Motor neuron (in vitro differentiated cells): ENCODE results near the gene PLCB1. TPM values are rescaled to one million over a fixed set of nuclear protein-coding genes. Genes with fewer than 3 reads are reported as not detected.

Experiments
- ATAC-seq, 8 experiments: fragments of 200-7000 bp; cut with Tn5 transposase; replicated peaks in 6 of 8; 2 replicates each; pipeline ENCODE4 v1.8.0; 2021; ENCODE audit warnings: mild to moderate bottlenecking in 8 of 8, moderate library complexity in 8 of 8
- H3K27ac ChIP-seq, 2 donors: fragments of 250-450 bp; sonication (Bioruptor Pico); 2 replicates each; pipeline ENCODE4 v1.9.0; 2021; ENCODE audit warnings: antibody characterized with exemption in 2 of 2, mild to moderate bottlenecking in 2 of 2, moderate library complexity in 1 of 2
- H3K4me1 ChIP-seq, 2 donors: fragments of 250-450 bp; sonication (Bioruptor Pico); replicated peaks in 1 of 2; 2 replicates each; pipeline ENCODE4 v1.6.1; 2021; ENCODE audit warnings: antibody characterized with exemption in 2 of 2, mild to moderate bottlenecking in 2 of 2, moderate library complexity in 1 of 2
- H3K4me3 ChIP-seq, 5 donors: fragments of 250-450 bp; sonication (Bioruptor Pico); 2 replicates each; pipeline ENCODE4 v1.9.0; 2021; ENCODE audit warnings: antibody characterized with exemption in 5 of 5, mild to moderate bottlenecking in 5 of 5, moderate library complexity in 4 of 5
- WGBS, 10 experiments: fragments of 450-650 bp; shearing (Covaris generic); methylation state at CpG; one replicate each; pipeline ENCODE4 v1.0.0; 2022; 5-methylcytosine and 5-hydroxymethylcytosine counted together
- in situ Hi-C, 9 experiments: fragments of 400-800 bp; cut with MboI; loops; one replicate each; pipeline ENCODE4 v1.15.0; 2021; ENCODE audit warnings: low sequenced_read_pairs in 9 of 9, low pct_unique_long_range_greater_than_20kb in 2 of 9; ENCODE audit not compliant: unreplicated experiment in 9 of 9
- total RNA-seq, 8 experiments: library from RNA; unstranded; fragments of 300-600 nt; gene quantifications; 2 replicates each; pipeline versions ENCODE4 v1.2.3 to v1.2.4, GENCODE V29; 2022

The PLCB1 gene
- total RNA-seq, 8 experiments from 2014 or later = 7.7 to 65.5 (median 36.2) TPM

- Histone ChIP-seq H3K4me3 (no peak overlapping the region), H3K4me1 (peaks cover 0 to 15% of the 10 kb centered on the region in 2 donors), H3K27ac (no peak overlapping the region)
- 60 to 100% (median 89%) methylated on average over 1 to 2 of the region's 2 CpGs; no CpG with 5 or more reads in 2 of the 10 experiments for WGBS, 10 experiments
- in situ Hi-C loops = no loop called here
- no peak for ATAC-seq
Observed at GRCh38 chr20:8172191-8172590, 40.1 kb downstream of the PLCB1 start.

GRCh38 chr20:8175741-8176675 is 43.9 kb downstream of the PLCB1 start:
- peak in 5 of 8 experiments; percentile 71 to 87 (median 80) for ATAC-seq
- in situ Hi-C loops = no loop called here
- Histone ChIP-seq H3K4me1 (peaks cover 0 to 16% of the 10 kb centered on the region in 2 donors), H3K4me3 (no peak overlapping the region), H3K27ac (no peak overlapping the region)
- 77 to 100% (median 86%) methylated on average over 1 to 6 of the region's 6 CpGs; no CpG with 5 or more reads in 1 of the 10 experiments for WGBS, 10 experiments

- WGBS, 10 experiments = 43 to 100% (median 88%) methylated on average over 1 to 2 of the region's 2 CpGs; no CpG with 5 or more reads in 3 of the 10 experiments
- ATAC-seq = no peak
- Histone ChIP-seq H3K27ac (no peak overlapping the region), H3K4me1 (no peaks in the 10 kb centered on the region), H3K4me3 (no peak overlapping the region)
- in situ Hi-C loops = no loop called here
Observed at GRCh38 chr20:8183526-8183925, 51.5 kb downstream of the PLCB1 start.

- Histone ChIP-seq H3K4me1 (peaks cover 5 to 6% of the 10 kb centered on the region in 2 donors), H3K4me3 (no peak overlapping the region), H3K27ac (no peak overlapping the region)
- WGBS, 10 experiments = 86 to 100% (median 100%) methylated on average over 1 to 2 of the region's 2 CpGs; no CpG with 5 or more reads in 3 of the 10 experiments
- in situ Hi-C loops = no loop called here
- no peak for ATAC-seq
Observed at GRCh38 chr20:8187740-8188139, 55.7 kb downstream of the PLCB1 start.

- in situ Hi-C loops = no loop called here
- Histone ChIP-seq H3K4me1 (peaks cover 5 to 6% of the 10 kb centered on the region in 2 donors), H3K27ac (no peak overlapping the region), H3K4me3 (no peak overlapping the region)
- WGBS, 10 experiments = 34 to 100% (median 71%) methylated on average over 1 to 7 of the region's 7 CpGs
- ATAC-seq = no peak
Observed at GRCh38 chr20:8190043-8190880, 58.2 kb downstream of the PLCB1 start.

GRCh38 chr20:8194721-8195120 is 62.7 kb downstream of the PLCB1 start:
- no peak overlapping the region for H3K27ac ChIP-seq
- H3K4me1 ChIP-seq = peaks cover 5 to 6% of the 10 kb centered on the region in 2 donors
- no peak for ATAC-seq
- in situ Hi-C loops = no loop called here
- no peak overlapping the region for H3K4me3 ChIP-seq

GRCh38 chr20:8196096-8196495 is 64.0 kb downstream of the PLCB1 start:
- Histone ChIP-seq H3K4me1 (no peaks in the 10 kb centered on the region), H3K4me3 (no peak overlapping the region), H3K27ac (no peak overlapping the region)
- in situ Hi-C loops = no loop called here
- whole genome bisulfite sequencing, 10 experiments = 0 to 89% (median 67%) methylated on average over 1 of the region's 1 CpG; no CpG with 5 or more reads in 7 of the 10 experiments
- ATAC-seq = no peak

GRCh38 chr20:8200220-8200619 is 68.2 kb downstream of the PLCB1 start:
- no peaks in the 10 kb centered on the region for H3K4me1 ChIP-seq
- no peak overlapping the region for H3K4me3 ChIP-seq
- H3K27ac ChIP-seq = no peak overlapping the region
- no peak for ATAC-seq
- in situ Hi-C loops = no loop called here

- WGBS, 10 experiments = 50 to 100% (median 80%) methylated on average over 1 of the region's 1 CpG; no CpG with 5 or more reads in 5 of the 10 experiments
- peaks cover 7 to 9% of the 10 kb centered on the region in 2 donors for H3K4me1 ChIP-seq
- no peak overlapping the region for H3K4me3 ChIP-seq
- in situ Hi-C loops = no loop called here
- H3K27ac ChIP-seq = no peak overlapping the region
- ATAC-seq = no peak
Observed at GRCh38 chr20:8203366-8203765, 71.3 kb downstream of the PLCB1 start.

GRCh38 chr20:8205996-8206395 is 73.9 kb downstream of the PLCB1 start:
- 75 to 100% (median 100%) methylated on average over 1 of the region's 1 CpG; no CpG with 5 or more reads in 3 of the 10 experiments for WGBS, 10 experiments
- no peak for ATAC-seq
- in situ Hi-C loops = no loop called here
- Histone ChIP-seq H3K4me1 (peaks cover 15 to 17% of the 10 kb centered on the region in 2 donors), H3K4me3 (no peak overlapping the region), H3K27ac (no peak overlapping the region)

- peak in 4 of 8 experiments; percentile 38 to 87 (median 76) for ATAC-seq
- Histone ChIP-seq H3K4me3 (no peak overlapping the region), H3K4me1 (peaks cover 15 to 17% of the 10 kb centered on the region in 2 donors), H3K27ac (no peak overlapping the region)
- 78 to 100% (median 88%) methylated on average over 1 of the region's 1 CpG; no CpG with 5 or more reads in 5 of the 10 experiments for WGBS, 10 experiments
- in situ Hi-C loops = no loop called here
Observed at GRCh38 chr20:8208226-8208625, 76.2 kb downstream of the PLCB1 start.

- Histone ChIP-seq H3K4me3 (no peak overlapping the region), H3K4me1 (peaks cover 15 to 17% of the 10 kb centered on the region in 2 donors), H3K27ac (no peak overlapping the region)
- 0 to 85% (median 33%) methylated on average over 1 to 2 of the region's 2 CpGs for WGBS, 10 experiments
- in situ Hi-C loops = no loop called here
- peak in 4 of 8 experiments; percentile 21 to 45 (median 43) for ATAC-seq
Observed at GRCh38 chr20:8209061-8209460, 77.0 kb downstream of the PLCB1 start.

GRCh38 chr20:8210749-8211148 is 78.7 kb downstream of the PLCB1 start:
- WGBS, 10 experiments = 85 to 100% (median 100%) methylated on average over 1 of the region's 1 CpG; no CpG with 5 or more reads in 4 of the 10 experiments
- Histone ChIP-seq H3K27ac (no peak overlapping the region), H3K4me3 (no peak overlapping the region), H3K4me1 (peaks cover 22 to 23% of the 10 kb centered on the region in 2 donors)
- in situ Hi-C loops = no loop called here
- no peak for ATAC-seq
